H1 (cell line): ENCODE results near the gene TP53BP2. TPM values are rescaled to one million over a fixed set of nuclear protein-coding genes. Genes with fewer than 3 reads are reported as not detected.

Experiments used
- CTCF ChIA-PET: fragments of 300-600 bp; sonication (Branson Sonifier 250); formaldehyde crosslinking; loops from one replicate; lab custom pipeline; 2021; ENCODE audit not compliant: partially characterized antibody; lab: Charles Lee
- POLR2A ChIA-PET: fragments of 300-600 bp; sonication (Branson Sonifier 250); formaldehyde crosslinking; loops from one replicate; lab custom pipeline; 2021; ENCODE audit warnings: inconsistent platforms; ENCODE audit not compliant: partially characterized antibody; lab: Charles Lee
- DNase-seq, 2 experiments: peaks; one replicate each; pipeline versions ENCODE4 v3.0.0 to v3.0.0-alpha.2; 2010 to 2022; ENCODE audit warnings: low spot score in 2 of 2, low read depth in 1 of 2, mixed read lengths in 1 of 2
- FAIRE-seq: peaks from 2 replicates; lab custom pipeline; 2011; peaks lifted over from hg19 to GRCh38; lab: Jason Lieb, UNC
- H2AFZ ChIP-seq: 2 replicates; pipeline ENCODE4 v1.8.1; 2012; ENCODE audit warnings: low read length, inconsistent platforms
- H2AK5ac ChIP-seq: 2 replicates; pipeline ENCODE4 v1.6.1; 2013; ENCODE audit warnings: low read depth, low read length
- H2BK120ac ChIP-seq: replicated peaks from 2 replicates; pipeline ENCODE3; 2013; ENCODE audit warnings: low read depth, low read length, inconsistent platforms
- H2BK12ac ChIP-seq: 2 replicates; pipeline ENCODE4 v1.6.1; 2013; ENCODE audit warnings: low read depth, low read length
- H2BK15ac ChIP-seq: 2 replicates; pipeline ENCODE4 v1.6.1; 2013; ENCODE audit warnings: low read length
- H2BK20ac ChIP-seq: 2 replicates; pipeline ENCODE4 v1.6.1; 2013; ENCODE audit warnings: low read length
- H2BK5ac ChIP-seq: 2 replicates; pipeline ENCODE4 v1.6.1; 2013; ENCODE audit warnings: low read depth, low read length
- H3K14ac ChIP-seq: 2 replicates; pipeline ENCODE4 v1.6.1; 2013; ENCODE audit warnings: inconsistent platforms; ENCODE audit not compliant: insufficient read length
- H3K18ac ChIP-seq: 2 replicates; pipeline ENCODE4 v1.6.1; 2013; ENCODE audit warnings: low read length; ENCODE audit errors: extremely low read depth
- H3K23ac ChIP-seq: 2 replicates; pipeline ENCODE4 v1.6.1; 2013; ENCODE audit warnings: inconsistent platforms; ENCODE audit not compliant: insufficient read length
- H3K23me2 ChIP-seq: 2 replicates; pipeline ENCODE4 v1.6.1; 2013; ENCODE audit warnings: low read depth, low read length
- H3K27ac ChIP-seq: 2 replicates; pipeline ENCODE4 v1.6.1; 2011; ENCODE audit warnings: low read depth, low read length, inconsistent platforms
- H3K27me3 ChIP-seq, 4 experiments: replicated peaks in 1 of 4; 1 replicate in 1 of 4; 2 replicates in 3 of 4; pipeline versions ENCODE4 v1.6.1 to v1.8.1; 2011 to 2013; ENCODE audit warnings: low read length in 3 of 4, mild to moderate bottlenecking in 3 of 4, inconsistent platforms in 2 of 4, mixed read lengths in 2 of 4, moderate library complexity in 1 of 4; ENCODE audit not compliant: control insufficient read depth in 3 of 4, insufficient read depth in 3 of 4; ENCODE audit errors: extremely low read depth in 1 of 4
- H3K36me3 ChIP-seq, 4 experiments: 2 replicates each; pipeline versions ENCODE4 v1.6.1 to v1.8.1; 2011 to 2013; ENCODE audit warnings: mild to moderate bottlenecking in 4 of 4, low read length in 3 of 4, moderate library complexity in 2 of 4, control low read depth in 1 of 4, inconsistent platforms in 1 of 4; ENCODE audit not compliant: insufficient read depth in 4 of 4, control insufficient read depth in 2 of 4
- H3K4ac ChIP-seq: replicated peaks from 2 replicates; pipeline ENCODE3; 2013; ENCODE audit warnings: low read length, low read depth, mixed read lengths, inconsistent platforms; ENCODE audit not compliant: insufficient read length
- H3K4me1 ChIP-seq, 4 experiments: replicated peaks in 1 of 4; 1 replicate in 1 of 4; 2 replicates in 3 of 4; pipeline versions ENCODE4 v1.6.1 to v1.8.1; 2011 to 2013; ENCODE audit warnings: low read length in 3 of 4, inconsistent platforms in 2 of 4, mixed read lengths in 1 of 4; ENCODE audit not compliant: insufficient read depth in 4 of 4, control insufficient read depth in 3 of 4
- H3K4me2 ChIP-seq, 2 experiments: 2 replicates each; pipeline versions ENCODE4 v1.6.1 to v1.8.1; 2011 to 2013; ENCODE audit warnings: low read depth in 2 of 2, low read length in 2 of 2, control low read depth in 1 of 2, inconsistent platforms in 1 of 2, mild to moderate bottlenecking in 1 of 2; ENCODE audit not compliant: insufficient read depth in 1 of 2
- H3K4me3 ChIP-seq, 4 experiments: fragments of 200-600, 300-600 bp in 1 of 4; sonication (generic), shearing (Covaris generic), sonication (Bioruptor Twin) in 1 of 4; 2 replicates each; pipeline versions ENCODE4 v1.5.1 to v1.8.1; 2011 to 2016; ENCODE audit warnings: low read length in 4 of 4, low read depth in 3 of 4, control low read depth in 2 of 4, inconsistent platforms in 2 of 4, mild to moderate bottlenecking in 2 of 4, mixed read lengths in 1 of 4, moderate library complexity in 1 of 4; ENCODE audit not compliant: insufficient read depth in 2 of 4; ENCODE audit errors: extremely low read depth in 1 of 4
- H3K56ac ChIP-seq: replicated peaks from 2 replicates; pipeline ENCODE3; 2013; ENCODE audit warnings: low read depth, mild to moderate bottlenecking, mixed read lengths, low read length, inconsistent platforms; ENCODE audit not compliant: insufficient read length
- H3K79me1 ChIP-seq: 2 replicates; pipeline ENCODE4 v1.6.1; 2013; ENCODE audit warnings: low read depth, low read length, control low read depth
- H3K79me2 ChIP-seq, 2 experiments: 2 replicates each; pipeline versions ENCODE4 v1.6.1 to v1.8.1; 2012 to 2013; ENCODE audit warnings: low read length in 2 of 2, mild to moderate bottlenecking in 2 of 2, inconsistent platforms in 1 of 2; ENCODE audit not compliant: insufficient read depth in 2 of 2, control insufficient read depth in 1 of 2
- H3K9ac ChIP-seq, 4 experiments: replicated peaks in 1 of 4; 1 replicate in 1 of 4; 2 replicates in 3 of 4; pipeline versions ENCODE4 v1.6.1 to v1.8.1; 2011 to 2013; ENCODE audit warnings: low read depth in 3 of 4, low read length in 3 of 4, control low read depth in 2 of 4, mild to moderate bottlenecking in 2 of 4, moderate library complexity in 2 of 4, inconsistent platforms in 1 of 4; ENCODE audit errors: extremely low read depth in 1 of 4
- H3K9me3 ChIP-seq, 2 experiments: 2 replicates each; pipeline versions ENCODE4 v1.6.1 to v1.8.1; 2012 to 2013; ENCODE audit warnings: mild to moderate bottlenecking in 2 of 2, moderate library complexity in 2 of 2, control low read depth in 1 of 2, inconsistent platforms in 1 of 2, low read depth in 1 of 2, low read length in 1 of 2, mixed read lengths in 1 of 2; ENCODE audit not compliant: insufficient read depth in 2 of 2
- H4K20me1 ChIP-seq, 2 experiments: replicated peaks in 1 of 2; 2 replicates each; pipeline versions ENCODE3 to v1.8.1; 2011 to 2013; ENCODE audit warnings: inconsistent platforms in 2 of 2, low read length in 2 of 2, mild to moderate bottlenecking in 1 of 2; ENCODE audit not compliant: insufficient read depth in 2 of 2, control insufficient read depth in 1 of 2
- H4K5ac ChIP-seq: 2 replicates; pipeline ENCODE4 v1.6.1; 2013; ENCODE audit warnings: low read length, low read depth, mixed read lengths, inconsistent platforms; ENCODE audit not compliant: insufficient read length
- H4K8ac ChIP-seq: 2 replicates; pipeline ENCODE4 v1.8.0; 2013; ENCODE audit warnings: mild to moderate bottlenecking, moderate library complexity, low read length, inconsistent platforms; ENCODE audit not compliant: insufficient read depth; ENCODE audit errors: extremely low read depth
- H4K91ac ChIP-seq: replicated peaks from 2 replicates; pipeline ENCODE3; 2013; ENCODE audit warnings: low read length, mixed read lengths, inconsistent platforms; ENCODE audit not compliant: insufficient read length
- BACH1 ChIP-seq: IDR thresholded peaks from 2 replicates; pipeline ENCODE4 v1.6.1; 2012; ENCODE audit warnings: low read length, improper control_type of control experiment
- BRCA1 ChIP-seq: IDR thresholded peaks from 2 replicates; pipeline ENCODE4 v1.6.1; 2012; ENCODE audit warnings: low read depth, low read length, improper control_type of control experiment
- GTF2F1 ChIP-seq: IDR thresholded peaks from 2 replicates; pipeline ENCODE4 v1.6.1; 2012; ENCODE audit warnings: low read depth, low read length, improper control_type of control experiment, borderline replicate concordance
- JUN ChIP-seq: IDR thresholded peaks from 2 replicates; pipeline ENCODE4 v1.6.1; 2011; ENCODE audit warnings: low read depth, mild to moderate bottlenecking, improper control_type of control experiment, low read length
- NRF1 ChIP-seq: IDR thresholded peaks from 2 replicates; pipeline ENCODE4 v1.6.1; 2011; ENCODE audit warnings: mild to moderate bottlenecking, low read depth, low read length, improper control_type of control experiment
- RAD21 ChIP-seq, 2 experiments: IDR thresholded peaks in 1 of 2; conservative IDR thresholded peaks in 1 of 2; 2 replicates each; pipeline ENCODE4 v1.6.1; 2011; ENCODE audit warnings: low read depth in 2 of 2, low read length in 2 of 2, improper control_type of control experiment in 1 of 2, inconsistent platforms in 1 of 2, mild to moderate bottlenecking in 1 of 2, moderate library complexity in 1 of 2
- WGBS, 2 experiments: shearing (Covaris generic) in 1 of 2; methylation state at CpG; one replicate each; pipeline versions ENCODE4 v1.1.6 to v1.1.7; 2013 to 2015; ENCODE audit warnings: low lambda C conversion rate in 2 of 2, mixed read lengths in 2 of 2, inconsistent platforms in 1 of 2, low coverage in 1 of 2, missing lambda C conversion rate in 1 of 2; ENCODE audit not compliant: insufficient replicate concordance in 2 of 2, insufficient coverage in 1 of 2, insufficient read length in 1 of 2; ENCODE audit errors: extremely low coverage in 1 of 2, missing lambda C conversion rate in 1 of 2; 5-methylcytosine and 5-hydroxymethylcytosine counted together
- polyA plus RNA-seq, 7 experiments: library from polyadenylated mRNA; depleted of rRNA in 3 of 7; stranded (reverse) in 5 of 7; unstranded in 2 of 7; fragments of >200 nt in 5 of 7; fragments of 200-250 nt in 2 of 7; gene quantifications; 1 replicate in 5 of 7; 2 replicates in 1 of 7; 4 replicates in 1 of 7; pipeline versions ENCODE4 v1.2.1 to v1.2.3, GENCODE V29; 2011 to 2013; ENCODE audit warnings: missing spikeins in 2 of 7, mixed read lengths in 2 of 7
- total RNA-seq: library from RNA; stranded (reverse); fragmentation: NEBNext Ultra II Directional; extraction: Animal tissue kit (Norgen Biotek cat#: 25700); gene quantifications from 2 replicates; pipeline ENCODE4 v1.2.1, GENCODE V29; 2021
- TF ChIP-seq, protein P1 (sequence below): IDR thresholded peaks from 2 replicates; pipeline ENCODE4 v1.6.1; 2012; ENCODE audit warnings: low read length, inconsistent platforms

TP53BP2 gene
- total and polyA plus RNA-seq, 2 of the 8 experiments (the other 6 are each of a cell fraction or from before 2014, with no cell fraction given), result 18.0 to 38.7 TPM

DNA sequence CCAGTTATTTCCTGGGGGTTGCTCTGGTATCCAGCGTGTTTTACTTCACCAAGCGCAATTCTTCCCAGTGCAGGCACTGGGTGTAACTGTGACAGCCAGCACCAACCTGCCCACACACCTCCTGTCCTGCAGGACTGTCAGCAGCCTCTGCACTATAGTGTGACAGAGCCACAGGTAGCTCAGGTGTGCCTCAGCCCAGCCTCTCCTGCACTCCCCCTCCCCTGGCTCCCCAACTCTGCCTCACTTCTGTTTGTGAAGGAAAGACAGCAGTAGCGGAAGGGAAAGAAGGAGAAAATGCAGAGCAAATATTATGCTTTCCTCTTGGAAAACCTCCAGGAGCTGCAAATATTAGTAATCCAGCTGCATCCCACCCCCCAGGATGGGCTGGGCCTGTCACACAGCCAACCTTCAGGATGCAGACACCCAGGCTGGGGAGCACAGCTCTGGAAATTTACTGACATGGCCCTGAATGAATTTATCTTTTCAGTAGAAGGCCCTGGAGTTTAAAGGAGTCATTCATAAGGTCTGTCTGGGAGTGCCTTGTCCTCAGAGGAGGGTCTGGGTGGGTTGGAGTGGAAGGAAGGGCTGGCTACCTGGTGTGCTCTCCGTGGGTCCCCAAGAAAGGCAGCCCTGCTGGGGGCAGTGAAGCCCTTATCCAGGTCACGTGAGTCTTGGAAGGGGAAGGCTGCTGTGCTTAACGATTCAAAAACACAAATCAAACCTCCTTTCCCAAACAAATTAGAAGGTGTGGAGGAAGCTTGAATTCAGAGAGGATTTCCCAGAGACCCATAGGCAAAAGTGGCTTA is 112.6 kb downstream of the TP53BP2 start:
- Histone ChIP-seq H3K4me3 (no peak overlapping the region), H3K4me2 (peak overlapping the region; percentile 22 to 52; a peak in 3 of 4 replicates), H3K27ac (no peak overlapping the region)

More for the DNA sequence above, 112.6 kb downstream of the TP53BP2 start:
- H2BK20ac ChIP-seq, result no peak overlapping the region
- no peaks in the 10 kb centered on the region for H3K79me1 ChIP-seq
- H3K9me3 ChIP-seq, result no peaks in the 10 kb centered on the region
- no peak for FAIRE-seq
- no peaks in the 10 kb centered on the region for H3K36me3 ChIP-seq
- peaks cover 5 to 31% (median 17%) of the 10 kb centered on the region in 4 experiments; a peak in 6 of 7 replicates for H3K4me1 ChIP-seq
- no peaks in the 10 kb centered on the region for H3K23me2 ChIP-seq
- no peak overlapping the region; the same call in 1 of the 2 replicates for H3K18ac ChIP-seq
- no peak overlapping the region for H4K5ac ChIP-seq
- no peak overlapping the region for H2BK12ac ChIP-seq
- no peak overlapping the region for H2AFZ ChIP-seq
- no peak overlapping the region for H3K9ac ChIP-seq
- H3K23ac ChIP-seq, result no peak overlapping the region
- H2BK15ac ChIP-seq, result no peak overlapping the region; the same call in 1 of the 2 replicates
- H3K27me3 ChIP-seq, result peaks cover 7 to 33% (median 33%) of the 10 kb centered on the region in 4 experiments
- no peak overlapping the region for H2AK5ac ChIP-seq
- no peak for DNase-seq
- WGBS, 2 experiments, result 72% methylated on average over 6 of the region's 6 CpGs; no CpG with 5 or more reads in 1 of the 2 experiments
- POLR2A ChIA-PET, result interaction anchor here (0.7 kb wide), 1 partner anchor 18 kb away, joined by 3 read pairs; no protein-coding TSS in a partner anchor
- peaks cover 1 to 6% of the 10 kb centered on the region in 2 experiments for H4K20me1 ChIP-seq
- TF ChIP-seq BACH1, result no peak
- no peak for TF ChIP-seq GTF2F1
- TF ChIP-seq, protein P1, sequence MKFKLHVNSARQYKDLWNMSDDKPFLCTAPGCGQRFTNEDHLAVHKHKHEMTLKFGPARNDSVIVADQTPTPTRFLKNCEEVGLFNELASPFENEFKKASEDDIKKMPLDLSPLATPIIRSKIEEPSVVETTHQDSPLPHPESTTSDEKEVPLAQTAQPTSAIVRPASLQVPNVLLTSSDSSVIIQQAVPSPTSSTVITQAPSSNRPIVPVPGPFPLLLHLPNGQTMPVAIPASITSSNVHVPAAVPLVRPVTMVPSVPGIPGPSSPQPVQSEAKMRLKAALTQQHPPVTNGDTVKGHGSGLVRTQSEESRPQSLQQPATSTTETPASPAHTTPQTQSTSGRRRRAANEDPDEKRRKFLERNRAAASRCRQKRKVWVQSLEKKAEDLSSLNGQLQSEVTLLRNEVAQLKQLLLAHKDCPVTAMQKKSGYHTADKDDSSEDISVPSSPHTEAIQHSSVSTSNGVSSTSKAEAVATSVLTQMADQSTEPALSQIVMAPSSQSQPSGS, result no peak
- TF ChIP-seq NRF1, result no peak
- no peak for TF ChIP-seq JUN
- TF ChIP-seq RAD21 (IDR thresholded peaks at IDR 0.05 in 1 of 2, conservative IDR thresholded peaks at IDR 0.05 in 1 of 2; ENCODE audit: low read depth in 2 of 2, low read length in 2 of 2), result no peak
- no peak for TF ChIP-seq BRCA1
- no peak overlapping the region for H3K14ac ChIP-seq
- no peak overlapping the region for H4K91ac ChIP-seq
- CTCF ChIA-PET, result interaction anchor here (0.8 to 6.2 kb wide), 8 partner anchors 10 to 177 kb away, joined by 3 to 53 read pairs (median 3); no protein-coding TSS in a partner anchor
- H4K8ac ChIP-seq, result no peak overlapping the region
- no peak overlapping the region for H3K56ac ChIP-seq
- no peak overlapping the region for H2BK120ac ChIP-seq
- H2BK5ac ChIP-seq, result no peak overlapping the region
- H3K4ac ChIP-seq, result no peak overlapping the region
- H3K79me2 ChIP-seq, result no peaks in the 10 kb centered on the region
